Measurements from ENCODE around the gene FCRL4.

Gene FCRL4

DNA sequence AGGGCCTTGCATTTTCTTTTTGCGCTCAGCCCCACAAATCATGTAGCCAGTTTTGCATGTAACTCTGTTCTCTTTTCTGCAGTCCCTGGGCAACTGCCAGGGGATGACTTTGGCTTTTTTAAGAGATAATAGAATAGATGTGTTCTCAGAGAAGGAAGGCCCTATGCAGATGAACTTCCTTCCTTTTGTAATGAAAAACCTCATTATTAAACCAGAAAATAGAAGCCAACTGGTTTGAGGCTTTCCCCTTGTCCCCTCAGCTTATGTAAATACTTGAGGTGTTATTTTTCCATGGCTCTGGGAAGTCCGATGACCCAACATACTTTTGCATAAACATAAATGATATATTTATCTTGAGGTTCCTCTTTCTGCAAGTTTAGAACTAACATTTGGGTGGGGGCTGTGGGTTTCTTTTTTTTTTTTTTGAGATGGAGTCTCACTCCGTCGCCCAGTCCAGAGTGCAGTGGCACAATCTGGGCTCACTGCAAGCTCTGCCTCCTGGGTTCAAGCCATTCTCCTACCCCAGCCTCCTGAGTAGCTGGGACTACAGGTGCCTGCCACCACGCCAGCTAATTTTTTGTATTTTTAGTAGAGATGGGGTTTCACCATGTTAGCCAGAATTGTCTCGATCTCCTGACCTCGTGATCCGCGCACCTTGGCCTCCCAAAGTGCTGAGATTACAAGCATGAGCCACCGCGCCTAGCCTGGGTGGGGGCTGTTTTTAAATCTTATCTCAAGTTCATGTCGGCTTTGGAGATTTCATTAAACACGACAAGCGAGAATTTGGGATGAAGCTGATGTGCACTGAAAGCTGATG lies 31.2 kb downstream of the FCRL4 start:
- ATAC-seq = no peak

DNA sequence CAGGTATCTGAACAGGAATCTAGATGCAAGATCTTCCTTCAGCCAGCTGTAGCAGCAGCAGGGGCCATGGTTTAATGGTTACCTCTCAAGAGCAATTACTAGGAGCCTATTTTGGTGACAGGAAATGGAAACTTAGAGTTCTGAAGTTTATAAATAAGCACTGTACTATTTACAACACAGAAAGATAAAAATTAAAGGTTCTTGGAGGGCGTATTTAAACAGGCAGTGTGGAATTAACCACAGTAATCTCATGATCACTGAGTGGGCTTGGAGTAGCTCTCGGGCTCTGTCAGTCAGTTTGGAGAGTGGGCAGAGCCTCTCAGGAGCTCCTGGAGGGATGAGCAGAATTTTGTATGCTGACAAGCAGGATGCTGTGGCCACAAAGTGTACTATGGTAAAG lies 35.4 kb downstream of the FCRL4 start:
- ATAC-seq = no peak
- TF ChIP-seq TCF4 (CRISPR knock-in tag; IDR thresholded peaks at IDR 0.05; ENCODE audit: borderline replicate concordance) (no peak), ARNTL (CRISPR knock-in tag; IDR thresholded peaks at IDR 0.05; ENCODE audit: borderline replicate concordance, low read depth) (no peak), TOX (CRISPR knock-in tag; IDR thresholded peaks at IDR 0.05; ENCODE audit: borderline replicate concordance) (no peak)
- TF ChIP-seq, protein P1, sequence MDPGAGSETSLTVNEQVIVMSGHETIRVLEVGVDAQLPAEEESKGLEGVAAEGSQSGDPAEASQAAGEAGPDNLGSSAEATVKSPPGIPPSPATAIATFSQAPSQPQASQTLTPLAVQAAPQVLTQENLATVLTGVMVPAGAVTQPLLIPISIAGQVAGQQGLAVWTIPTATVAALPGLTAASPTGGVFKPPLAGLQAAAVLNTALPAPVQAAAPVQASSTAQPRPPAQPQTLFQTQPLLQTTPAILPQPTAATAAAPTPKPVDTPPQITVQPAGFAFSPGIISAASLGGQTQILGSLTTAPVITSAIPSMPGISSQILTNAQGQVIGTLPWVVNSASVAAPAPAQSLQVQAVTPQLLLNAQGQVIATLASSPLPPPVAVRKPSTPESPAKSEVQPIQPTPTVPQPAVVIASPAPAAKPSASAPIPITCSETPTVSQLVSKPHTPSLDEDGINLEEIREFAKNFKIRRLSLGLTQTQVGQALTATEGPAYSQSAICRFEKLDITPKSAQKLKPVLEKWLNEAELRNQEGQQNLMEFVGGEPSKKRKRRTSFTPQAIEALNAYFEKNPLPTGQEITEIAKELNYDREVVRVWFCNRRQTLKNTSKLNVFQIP (CRISPR knock-in tag; IDR thresholded peaks at IDR 0.05; ENCODE audit: borderline replicate concordance, low read depth) = no peak
- TF ChIP-seq, protein P2, sequence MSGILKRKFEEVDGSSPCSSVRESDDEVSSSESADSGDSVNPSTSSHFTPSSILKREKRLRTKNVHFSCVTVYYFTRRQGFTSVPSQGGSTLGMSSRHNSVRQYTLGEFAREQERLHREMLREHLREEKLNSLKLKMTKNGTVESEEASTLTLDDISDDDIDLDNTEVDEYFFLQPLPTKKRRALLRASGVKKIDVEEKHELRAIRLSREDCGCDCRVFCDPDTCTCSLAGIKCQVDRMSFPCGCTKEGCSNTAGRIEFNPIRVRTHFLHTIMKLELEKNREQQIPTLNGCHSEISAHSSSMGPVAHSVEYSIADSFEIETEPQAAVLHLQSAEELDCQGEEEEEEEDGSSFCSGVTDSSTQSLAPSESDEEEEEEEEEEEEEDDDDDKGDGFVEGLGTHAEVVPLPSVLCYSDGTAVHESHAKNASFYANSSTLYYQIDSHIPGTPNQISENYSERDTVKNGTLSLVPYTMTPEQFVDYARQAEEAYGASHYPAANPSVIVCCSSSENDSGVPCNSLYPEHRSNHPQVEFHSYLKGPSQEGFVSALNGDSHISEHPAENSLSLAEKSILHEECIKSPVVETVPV (CRISPR knock-in tag; IDR thresholded peaks at IDR 0.05) = no peak
- TF ChIP-seq, protein P3, sequence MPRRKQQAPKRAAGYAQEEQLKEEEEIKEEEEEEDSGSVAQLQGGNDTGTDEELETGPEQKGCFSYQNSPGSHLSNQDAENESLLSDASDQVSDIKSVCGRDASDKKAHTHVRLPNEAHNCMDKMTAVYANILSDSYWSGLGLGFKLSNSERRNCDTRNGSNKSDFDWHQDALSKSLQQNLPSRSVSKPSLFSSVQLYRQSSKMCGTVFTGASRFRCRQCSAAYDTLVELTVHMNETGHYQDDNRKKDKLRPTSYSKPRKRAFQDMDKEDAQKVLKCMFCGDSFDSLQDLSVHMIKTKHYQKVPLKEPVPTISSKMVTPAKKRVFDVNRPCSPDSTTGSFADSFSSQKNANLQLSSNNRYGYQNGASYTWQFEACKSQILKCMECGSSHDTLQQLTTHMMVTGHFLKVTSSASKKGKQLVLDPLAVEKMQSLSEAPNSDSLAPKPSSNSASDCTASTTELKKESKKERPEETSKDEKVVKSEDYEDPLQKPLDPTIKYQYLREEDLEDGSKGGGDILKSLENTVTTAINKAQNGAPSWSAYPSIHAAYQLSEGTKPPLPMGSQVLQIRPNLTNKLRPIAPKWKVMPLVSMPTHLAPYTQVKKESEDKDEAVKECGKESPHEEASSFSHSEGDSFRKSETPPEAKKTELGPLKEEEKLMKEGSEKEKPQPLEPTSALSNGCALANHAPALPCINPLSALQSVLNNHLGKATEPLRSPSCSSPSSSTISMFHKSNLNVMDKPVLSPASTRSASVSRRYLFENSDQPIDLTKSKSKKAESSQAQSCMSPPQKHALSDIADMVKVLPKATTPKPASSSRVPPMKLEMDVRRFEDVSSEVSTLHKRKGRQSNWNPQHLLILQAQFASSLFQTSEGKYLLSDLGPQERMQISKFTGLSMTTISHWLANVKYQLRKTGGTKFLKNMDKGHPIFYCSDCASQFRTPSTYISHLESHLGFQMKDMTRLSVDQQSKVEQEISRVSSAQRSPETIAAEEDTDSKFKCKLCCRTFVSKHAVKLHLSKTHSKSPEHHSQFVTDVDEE (CRISPR knock-in tag; IDR thresholded peaks at IDR 0.05) = no peak

More for the DNA sequence above, 31.2 kb downstream of the FCRL4 start:
- TF ChIP-seq TOX (CRISPR knock-in tag; IDR thresholded peaks at IDR 0.05; ENCODE audit: borderline replicate concordance) = no peak
- no peak for TF ChIP-seq CSDC2 (CRISPR knock-in tag; IDR thresholded peaks at IDR 0.05)
- TF ChIP-seq ESRRG (CRISPR knock-in tag; IDR thresholded peaks at IDR 0.05) = no peak
- TF ChIP-seq SNAI2 (CRISPR knock-in tag; IDR thresholded peaks at IDR 0.05) = no peak
- TF ChIP-seq, protein P2 (CRISPR knock-in tag; IDR thresholded peaks at IDR 0.05) = no peak
- no peak for TF ChIP-seq PPARA (CRISPR knock-in tag; IDR thresholded peaks at IDR 0.05; ENCODE audit: borderline replicate concordance)
- no peak for TF ChIP-seq ZNF565 (CRISPR knock-in tag; conservative IDR thresholded peaks at IDR 0.05; ENCODE audit: low read depth)
- no peak for TF ChIP-seq ZC3H10 (CRISPR knock-in tag; IDR thresholded peaks at IDR 0.05)
- TF ChIP-seq ZNF70 (CRISPR knock-in tag; IDR thresholded peaks at IDR 0.05) = no peak
- no peak for TF ChIP-seq ZNF8 (CRISPR knock-in tag; IDR thresholded peaks at IDR 0.05)
- no peak for TF ChIP-seq ISL1 (CRISPR knock-in tag; IDR thresholded peaks at IDR 0.05)
- no peak for TF ChIP-seq ARNTL (CRISPR knock-in tag; IDR thresholded peaks at IDR 0.05; ENCODE audit: borderline replicate concordance, low read depth)
- no peak for TF ChIP-seq ZFP3 (CRISPR knock-in tag; IDR thresholded peaks at IDR 0.05)
- no peak for TF ChIP-seq BACH2 (CRISPR knock-in tag; IDR thresholded peaks at IDR 0.05; ENCODE audit: borderline replicate concordance)
- no peak for TF ChIP-seq OSR1 (CRISPR knock-in tag; IDR thresholded peaks at IDR 0.05)

DNA sequence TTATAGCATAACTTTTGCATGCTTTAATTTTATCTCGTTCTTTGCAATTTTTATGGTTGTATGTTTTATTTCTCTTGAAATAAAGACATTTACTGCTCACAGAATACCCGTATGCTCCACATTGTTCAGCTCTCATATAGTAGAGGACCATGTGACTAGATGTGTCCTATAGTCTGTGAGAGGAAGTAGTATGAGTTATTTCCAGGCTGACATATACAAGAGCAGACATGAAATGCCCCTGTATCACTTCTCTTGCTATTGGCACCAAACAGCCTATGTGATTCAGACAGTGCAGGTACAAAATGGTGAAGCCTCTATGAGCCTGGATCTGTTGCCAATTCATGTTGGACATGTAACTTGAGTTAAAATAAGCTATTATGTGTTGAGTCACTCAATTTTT lies 39.8 kb downstream of the FCRL4 start:
- ATAC-seq = no peak
- TF ChIP-seq RARB (CRISPR knock-in tag; IDR thresholded peaks at IDR 0.05) (no peak), PPARA (CRISPR knock-in tag; IDR thresholded peaks at IDR 0.05; ENCODE audit: borderline replicate concordance) (no peak), ZFP3 (CRISPR knock-in tag; IDR thresholded peaks at IDR 0.05) (no peak), SNAI2 (CRISPR knock-in tag; IDR thresholded peaks at IDR 0.05) (no peak), ESRRG (CRISPR knock-in tag; IDR thresholded peaks at IDR 0.05) (no peak), ISL1 (CRISPR knock-in tag; IDR thresholded peaks at IDR 0.05) (no peak)
- TF ChIP-seq, protein P3 (CRISPR knock-in tag; IDR thresholded peaks at IDR 0.05) = no peak
- TF ChIP-seq, protein P4, sequence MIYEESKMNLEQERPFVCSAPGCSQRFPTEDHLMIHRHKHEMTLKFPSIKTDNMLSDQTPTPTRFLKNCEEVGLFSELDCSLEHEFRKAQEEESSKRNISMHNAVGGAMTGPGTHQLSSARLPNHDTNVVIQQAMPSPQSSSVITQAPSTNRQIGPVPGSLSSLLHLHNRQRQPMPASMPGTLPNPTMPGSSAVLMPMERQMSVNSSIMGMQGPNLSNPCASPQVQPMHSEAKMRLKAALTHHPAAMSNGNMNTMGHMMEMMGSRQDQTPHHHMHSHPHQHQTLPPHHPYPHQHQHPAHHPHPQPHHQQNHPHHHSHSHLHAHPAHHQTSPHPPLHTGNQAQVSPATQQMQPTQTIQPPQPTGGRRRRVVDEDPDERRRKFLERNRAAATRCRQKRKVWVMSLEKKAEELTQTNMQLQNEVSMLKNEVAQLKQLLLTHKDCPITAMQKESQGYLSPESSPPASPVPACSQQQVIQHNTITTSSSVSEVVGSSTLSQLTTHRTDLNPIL (CRISPR knock-in tag; IDR thresholded peaks at IDR 0.05; ENCODE audit: low read depth) = no peak
- TF ChIP-seq, protein P5, sequence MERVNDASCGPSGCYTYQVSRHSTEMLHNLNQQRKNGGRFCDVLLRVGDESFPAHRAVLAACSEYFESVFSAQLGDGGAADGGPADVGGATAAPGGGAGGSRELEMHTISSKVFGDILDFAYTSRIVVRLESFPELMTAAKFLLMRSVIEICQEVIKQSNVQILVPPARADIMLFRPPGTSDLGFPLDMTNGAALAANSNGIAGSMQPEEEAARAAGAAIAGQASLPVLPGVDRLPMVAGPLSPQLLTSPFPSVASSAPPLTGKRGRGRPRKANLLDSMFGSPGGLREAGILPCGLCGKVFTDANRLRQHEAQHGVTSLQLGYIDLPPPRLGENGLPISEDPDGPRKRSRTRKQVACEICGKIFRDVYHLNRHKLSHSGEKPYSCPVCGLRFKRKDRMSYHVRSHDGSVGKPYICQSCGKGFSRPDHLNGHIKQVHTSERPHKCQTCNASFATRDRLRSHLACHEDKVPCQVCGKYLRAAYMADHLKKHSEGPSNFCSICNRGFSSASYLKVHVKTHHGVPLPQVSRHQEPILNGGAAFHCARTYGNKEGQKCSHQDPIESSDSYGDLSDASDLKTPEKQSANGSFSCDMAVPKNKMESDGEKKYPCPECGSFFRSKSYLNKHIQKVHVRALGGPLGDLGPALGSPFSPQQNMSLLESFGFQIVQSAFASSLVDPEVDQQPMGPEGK (CRISPR knock-in tag; IDR thresholded peaks at IDR 0.05; ENCODE audit: borderline replicate concordance) = no peak
- TF ChIP-seq, protein P2 (CRISPR knock-in tag; IDR thresholded peaks at IDR 0.05) = no peak
